GM18519 (cell line): ENCODE results near the gene STRIP1.

Experiments used
- ATAC-seq: cut with Tn5 transposase; IDR thresholded peaks from one replicate; pipeline ENCODE4 v1.9.1; 2021; ENCODE audit warnings: mild to moderate bottlenecking, moderate library complexity; ENCODE audit not compliant: unreplicated experiment, low FRiP score

STRIP1 gene

DNA sequence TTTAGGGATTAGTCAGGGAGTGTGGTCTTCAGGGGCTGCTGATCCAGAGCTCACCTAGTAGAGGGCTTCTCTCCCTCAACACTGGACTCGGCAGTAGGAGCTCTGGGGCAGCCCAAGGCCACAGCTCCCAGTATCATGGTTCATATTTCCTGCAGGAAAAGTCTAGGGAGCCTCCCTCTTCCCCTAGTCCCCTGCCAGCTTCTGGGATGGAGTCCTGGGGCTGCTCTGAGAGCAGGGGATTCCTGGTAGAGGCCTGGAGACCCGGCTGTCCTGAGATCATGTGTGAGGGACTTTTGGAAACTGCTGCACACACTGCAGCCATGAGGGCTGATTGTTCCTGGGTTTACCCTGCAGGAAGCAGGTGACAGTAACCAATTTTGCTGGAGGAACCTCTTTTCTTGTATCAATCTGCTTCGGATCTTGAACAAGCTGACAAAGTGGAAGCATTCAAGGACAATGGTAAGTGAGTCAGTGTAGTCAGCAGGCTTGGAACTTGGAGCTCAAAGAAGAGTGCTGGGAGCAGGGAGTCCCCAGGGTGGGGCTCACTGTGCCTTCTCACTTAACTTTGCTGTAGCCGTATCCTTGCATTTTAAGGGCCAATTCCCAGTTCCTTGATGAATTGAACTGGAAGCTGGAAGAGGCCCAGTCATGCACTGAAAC, 16.3 kb downstream of the STRIP1 start:
- no peak for ATAC-seq

DNA sequence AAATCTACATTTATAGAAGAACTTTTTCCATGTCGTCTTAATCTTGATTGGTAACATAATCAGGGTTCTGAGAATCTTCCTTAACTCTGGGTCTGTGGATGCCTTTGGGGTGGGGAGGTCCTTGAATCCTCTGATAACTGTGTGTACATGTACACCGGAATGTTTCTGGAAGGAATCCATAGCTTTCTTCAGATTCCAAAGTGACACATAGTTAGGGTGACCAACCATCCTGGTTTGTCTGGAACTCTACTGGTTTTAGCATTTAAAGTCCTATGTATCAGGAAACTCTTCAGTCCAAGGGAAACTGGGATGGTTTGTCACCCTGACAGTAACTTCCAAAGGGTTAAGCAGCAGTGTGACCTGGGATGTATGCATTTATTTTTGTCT, 16.8 kb downstream of the STRIP1 start:
- ATAC-seq = no peak

DNA sequence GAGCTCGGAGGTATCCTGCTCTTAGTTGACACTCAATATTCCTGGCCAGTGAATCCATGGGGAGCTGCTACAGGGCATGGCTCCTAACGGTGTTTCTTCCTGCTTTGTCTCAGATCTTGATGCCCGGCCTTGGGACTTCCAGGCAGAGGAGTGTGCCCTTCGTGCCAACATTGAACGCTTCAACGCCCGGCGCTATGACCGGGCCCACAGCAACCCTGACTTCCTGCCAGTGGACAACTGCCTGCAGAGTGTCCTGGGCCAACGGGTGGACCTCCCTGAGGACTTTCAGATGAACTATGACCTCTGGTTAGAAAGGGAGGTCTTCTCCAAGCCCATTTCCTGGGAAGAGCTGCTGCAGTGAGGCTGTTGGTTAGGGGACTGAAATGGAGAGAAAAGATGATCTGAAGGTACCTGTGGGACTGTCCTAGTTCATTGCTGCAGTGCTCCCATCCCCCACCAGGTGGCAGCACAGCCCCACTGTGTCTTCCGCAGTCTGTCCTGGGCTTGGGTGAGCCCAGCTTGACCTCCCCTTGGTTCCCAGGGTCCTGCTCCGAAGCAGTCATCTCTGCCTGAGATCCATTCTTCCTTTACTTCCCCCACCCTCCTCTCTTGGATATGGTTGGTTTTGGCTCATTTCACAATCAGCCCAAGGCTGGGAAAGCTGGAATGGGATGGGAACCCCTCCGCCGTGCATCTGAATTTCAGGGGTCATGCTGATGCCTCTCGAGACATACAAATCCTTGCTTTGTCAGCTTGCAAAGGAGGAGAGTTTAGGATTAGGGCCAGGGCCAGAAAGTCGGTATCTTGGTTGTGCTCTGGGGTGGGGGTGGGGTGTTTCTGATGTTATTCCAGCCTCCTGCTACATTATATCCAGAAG, 19.4 kb downstream of the STRIP1 start:
- ATAC-seq = no peak

DNA sequence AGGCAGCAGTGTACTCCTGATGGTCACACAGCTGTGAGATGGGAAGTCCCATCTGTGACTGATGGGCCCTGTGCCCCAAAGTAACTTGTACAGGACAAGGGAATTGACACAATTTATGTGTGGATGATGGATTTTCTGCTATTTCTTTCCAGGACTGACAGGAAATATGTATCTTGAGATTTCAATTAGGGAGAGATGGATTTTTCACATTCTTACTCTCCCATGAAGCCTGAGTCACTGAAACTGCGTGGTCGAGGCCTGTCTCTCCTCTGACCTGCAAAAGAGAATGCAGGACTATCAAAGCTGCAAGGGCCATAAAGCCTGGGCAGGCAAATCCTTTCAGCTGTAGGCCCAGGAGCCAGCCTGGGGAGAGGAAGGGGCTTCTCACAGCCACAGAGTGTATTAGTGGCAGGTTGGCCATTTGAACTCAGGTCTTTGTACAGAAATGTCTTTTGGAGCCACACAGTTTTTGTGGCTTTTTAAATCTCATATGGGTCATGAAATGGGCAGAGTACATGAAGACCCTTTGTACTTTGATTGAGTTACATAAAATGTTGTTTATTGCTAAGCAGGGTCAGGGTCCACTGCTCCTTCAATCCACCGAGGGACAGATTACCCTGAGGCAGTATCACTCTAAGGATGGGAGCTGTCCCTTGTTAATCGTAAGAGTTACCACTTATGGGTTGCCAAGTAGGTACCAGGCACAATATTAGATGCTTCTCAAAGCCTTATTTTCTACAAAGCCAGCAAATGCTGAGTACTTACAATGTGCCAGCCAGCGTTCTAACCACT, 21.3 kb downstream of the STRIP1 start:
- no peak for ATAC-seq

DNA sequence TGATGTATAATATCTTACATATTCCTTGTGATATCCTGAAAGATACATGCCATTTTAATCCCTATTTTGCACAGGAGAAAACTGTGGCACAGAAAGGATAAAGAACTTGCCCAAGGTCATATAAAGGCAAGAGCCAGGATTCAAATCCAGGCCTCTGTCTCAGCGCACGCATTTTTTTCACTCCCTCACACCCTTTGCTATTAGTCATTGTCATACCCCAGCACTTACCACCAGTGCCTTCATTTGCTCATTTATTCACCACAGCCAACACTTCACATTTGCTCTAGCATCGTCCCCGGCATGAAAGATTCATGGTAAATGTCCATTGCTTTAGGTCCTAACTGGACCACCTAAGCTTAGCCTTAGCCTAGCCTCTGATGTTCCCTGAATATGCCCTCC, 21.9 kb downstream of the STRIP1 start:
- ATAC-seq = no peak

DNA sequence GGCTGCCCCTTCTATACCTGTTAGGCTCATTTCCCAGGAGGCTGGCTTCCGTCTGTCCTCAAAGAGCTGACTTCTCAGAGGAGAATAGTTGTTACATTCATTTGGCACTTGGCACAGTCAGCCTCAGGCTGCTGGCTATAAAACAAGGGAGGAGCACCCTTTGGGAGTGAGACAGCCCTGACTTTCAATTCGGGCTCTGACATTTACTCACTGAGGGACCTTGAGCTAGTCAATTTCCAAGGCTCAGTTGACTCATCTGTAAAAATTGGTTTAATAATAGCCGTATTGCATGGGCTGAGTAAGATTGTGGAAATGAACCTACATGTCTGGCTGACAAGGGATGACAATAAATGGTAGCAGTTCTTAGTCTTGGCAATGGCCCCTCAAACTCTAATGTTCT, 22.4 kb downstream of the STRIP1 start:
- ATAC-seq = no peak

DNA sequence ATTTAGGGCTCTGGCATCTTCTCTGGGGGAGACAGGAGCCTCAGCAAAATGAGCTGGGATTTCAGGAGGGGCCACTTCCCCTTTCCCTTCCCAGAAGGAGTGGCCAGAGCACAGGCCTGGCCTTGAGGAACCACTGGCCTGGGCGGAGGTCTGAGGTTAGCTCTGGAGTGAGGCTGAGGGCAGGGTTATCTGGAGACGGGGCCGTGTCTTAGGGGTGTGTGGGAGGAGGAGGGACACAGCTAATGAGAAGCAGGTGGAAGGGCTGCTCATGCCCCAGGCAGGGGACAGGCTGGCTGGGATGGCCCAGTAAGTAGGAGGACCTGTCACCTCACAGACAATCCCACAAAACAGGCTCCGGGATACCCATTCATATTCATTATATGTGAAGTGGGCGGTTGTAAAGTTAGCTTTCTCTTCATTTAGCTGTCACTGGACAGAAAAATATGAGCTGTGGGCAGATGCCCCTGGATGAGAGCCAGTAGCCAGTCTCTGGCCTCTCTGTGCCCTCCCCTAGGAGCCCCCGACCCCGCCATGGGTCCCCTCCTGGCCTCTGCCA, 23.6 kb downstream of the STRIP1 start:
- no peak for ATAC-seq

DNA sequence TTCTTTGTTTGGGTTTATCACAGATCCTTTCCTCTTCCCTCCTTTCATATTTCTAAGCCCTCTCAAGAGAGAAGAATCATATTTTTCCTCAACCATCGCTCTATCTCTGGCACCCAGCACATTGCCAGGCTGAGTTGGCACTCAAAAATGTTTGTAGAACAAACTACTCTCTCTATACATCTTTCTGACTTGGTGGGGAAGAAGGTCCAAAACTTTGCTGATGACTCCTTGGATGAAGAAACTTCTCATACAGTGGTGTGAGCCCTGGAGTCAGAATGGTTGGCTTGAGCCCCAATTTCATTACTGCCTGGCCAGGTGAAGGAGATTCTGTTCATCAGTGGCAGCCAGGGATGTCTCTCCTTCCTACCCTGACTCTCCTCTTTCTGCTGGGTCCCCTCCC, 24.2 kb downstream of the STRIP1 start:
- ATAC-seq = no peak

DNA sequence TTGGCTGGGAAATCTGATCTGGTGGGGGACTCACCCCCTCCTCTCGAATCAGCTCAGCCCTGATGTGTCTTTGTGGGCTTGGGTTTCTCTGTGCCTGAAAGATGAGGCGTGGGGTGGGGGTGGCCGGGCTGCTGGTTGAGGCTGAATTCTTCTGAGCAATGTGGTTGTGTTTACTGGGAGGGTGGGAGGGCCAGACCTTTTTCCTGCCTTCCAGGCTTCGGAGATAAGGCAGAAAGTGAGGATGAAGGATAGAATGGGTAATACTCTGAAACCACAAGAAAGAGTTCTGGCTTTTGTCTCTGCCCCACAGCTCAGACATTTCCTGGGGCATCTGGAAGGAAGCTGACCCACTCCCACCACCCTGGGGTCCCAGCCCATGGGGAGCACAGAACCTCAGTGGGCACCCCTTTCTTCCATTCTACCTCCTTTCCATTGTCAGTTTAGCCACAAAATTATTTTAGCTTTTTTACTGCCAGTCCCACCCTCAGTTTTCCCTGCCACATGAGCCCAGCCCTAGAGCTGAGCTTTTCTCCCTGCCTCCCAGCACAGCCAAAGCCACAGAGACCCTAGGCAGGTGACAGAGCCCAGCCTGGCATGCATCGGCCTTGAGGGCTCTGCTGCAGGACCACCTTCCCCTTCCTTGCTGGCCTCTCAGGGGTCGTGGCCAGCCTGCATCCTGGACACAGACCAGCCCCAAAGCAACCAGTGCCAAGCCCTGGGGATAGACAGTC, 24.9 kb downstream of the STRIP1 start:
- no peak for ATAC-seq

DNA sequence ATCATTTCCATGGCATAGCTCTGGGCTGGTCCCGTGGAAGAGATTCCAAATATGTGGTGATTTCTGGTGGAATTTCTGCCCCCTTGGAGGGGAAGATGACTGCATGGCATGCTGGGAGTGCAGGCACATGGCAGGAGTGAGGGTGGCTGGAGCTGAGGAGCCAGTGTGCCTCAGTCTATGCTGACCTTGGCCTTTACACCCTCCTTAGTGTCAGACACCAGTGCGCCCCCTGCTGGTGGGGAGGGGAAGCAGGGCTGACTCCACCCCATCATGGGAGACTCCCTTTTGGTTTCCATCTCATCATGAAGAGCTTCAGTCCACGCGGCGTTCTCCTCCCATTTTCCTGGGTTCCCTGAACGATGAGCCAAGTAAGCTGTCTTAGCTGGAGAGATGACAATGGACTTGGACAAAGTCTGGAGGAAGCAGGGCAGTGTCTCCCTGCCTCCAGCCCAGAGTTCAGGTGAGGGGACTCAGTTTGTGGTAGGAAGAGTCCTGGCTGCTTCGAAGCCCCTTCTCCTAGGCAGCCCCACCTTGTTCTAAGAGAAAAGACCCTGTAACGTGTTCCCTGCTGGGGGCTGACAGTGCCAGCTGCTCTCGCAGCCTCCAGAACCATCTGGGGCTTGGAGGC, 25.7 kb downstream of the STRIP1 start:
- no peak for ATAC-seq

DNA sequence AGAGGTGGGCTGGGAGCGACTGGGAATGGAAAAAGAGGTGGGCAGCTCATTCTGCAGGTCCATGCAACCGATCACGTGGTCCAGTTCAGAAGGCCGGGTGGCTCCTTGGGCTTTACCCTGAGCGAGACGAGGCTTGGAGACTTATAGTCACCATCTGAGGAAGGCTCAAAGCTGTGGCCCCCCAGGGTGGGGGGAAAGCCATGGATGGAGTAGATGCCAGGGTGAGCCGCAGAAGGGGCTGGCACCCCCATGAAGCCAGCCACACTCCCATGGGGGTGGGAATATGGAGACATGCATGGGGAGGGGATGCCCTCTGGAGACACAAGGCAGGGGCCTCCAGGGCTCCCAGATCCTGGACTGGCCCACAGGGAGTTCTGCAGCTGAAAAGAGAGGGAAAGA, 26.2 kb downstream of the STRIP1 start:
- ATAC-seq = no peak

DNA sequence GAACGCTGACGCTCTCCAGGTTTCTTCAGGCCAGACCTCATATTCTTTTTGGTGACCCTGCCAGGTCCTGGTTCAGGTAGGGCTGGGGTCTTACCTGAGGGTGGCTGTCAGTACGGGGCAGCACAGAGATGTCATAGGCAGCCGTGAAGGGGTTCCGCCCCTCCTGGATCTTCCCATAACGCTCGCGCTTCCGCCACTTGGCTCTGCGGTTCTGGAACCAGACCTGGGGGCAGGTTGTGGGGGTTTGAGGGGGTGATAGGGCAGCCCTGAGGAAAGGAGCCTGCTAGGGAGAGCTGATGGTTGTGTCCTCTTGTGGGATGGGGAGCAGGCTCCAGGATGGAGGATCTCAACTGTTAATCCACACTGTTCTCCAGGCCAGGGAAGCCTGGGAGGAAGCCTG, 26.9 kb downstream of the STRIP1 start:
- no peak for ATAC-seq

DNA sequence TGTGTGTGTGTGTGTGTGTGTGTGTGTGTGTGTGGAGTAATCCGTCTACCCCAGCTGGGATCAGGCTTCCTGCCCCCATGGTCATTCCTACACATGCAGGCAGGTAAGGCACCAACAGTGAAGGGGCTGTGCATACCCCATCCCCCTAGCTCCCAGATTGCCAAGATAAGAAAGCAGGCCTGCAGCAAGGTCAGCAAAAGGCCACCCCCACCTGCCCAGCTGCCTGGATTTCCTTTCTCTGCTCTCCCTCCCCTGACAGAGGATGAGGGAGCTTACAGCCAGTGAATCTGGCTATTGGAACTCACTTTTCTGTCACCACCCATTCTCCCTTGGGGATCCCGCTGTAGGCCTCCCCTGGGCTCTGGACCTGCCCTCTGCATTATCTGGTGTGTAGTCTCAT, 28.2 kb downstream of the STRIP1 start:
- ATAC-seq = no peak

DNA sequence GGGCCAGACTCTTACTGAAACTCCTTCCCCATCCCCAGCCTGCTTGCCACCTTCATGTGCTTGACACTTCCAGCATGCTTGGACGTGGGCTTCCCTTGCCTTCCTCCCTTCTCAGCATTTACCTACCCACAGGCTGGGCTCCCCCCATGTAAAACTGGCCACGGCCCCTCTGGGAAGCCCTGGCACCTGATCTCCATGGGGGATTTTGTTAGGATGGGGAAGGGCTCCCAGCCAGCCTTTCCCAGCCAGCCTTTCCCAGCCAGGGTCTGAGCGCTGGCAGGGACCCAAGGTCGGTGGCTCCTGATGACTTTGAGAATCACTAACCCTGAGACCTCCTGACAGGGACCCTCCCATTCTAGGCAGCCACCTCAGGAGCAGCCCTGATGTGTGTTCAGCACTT, 29.4 kb downstream of the STRIP1 start:
- no peak for ATAC-seq

DNA sequence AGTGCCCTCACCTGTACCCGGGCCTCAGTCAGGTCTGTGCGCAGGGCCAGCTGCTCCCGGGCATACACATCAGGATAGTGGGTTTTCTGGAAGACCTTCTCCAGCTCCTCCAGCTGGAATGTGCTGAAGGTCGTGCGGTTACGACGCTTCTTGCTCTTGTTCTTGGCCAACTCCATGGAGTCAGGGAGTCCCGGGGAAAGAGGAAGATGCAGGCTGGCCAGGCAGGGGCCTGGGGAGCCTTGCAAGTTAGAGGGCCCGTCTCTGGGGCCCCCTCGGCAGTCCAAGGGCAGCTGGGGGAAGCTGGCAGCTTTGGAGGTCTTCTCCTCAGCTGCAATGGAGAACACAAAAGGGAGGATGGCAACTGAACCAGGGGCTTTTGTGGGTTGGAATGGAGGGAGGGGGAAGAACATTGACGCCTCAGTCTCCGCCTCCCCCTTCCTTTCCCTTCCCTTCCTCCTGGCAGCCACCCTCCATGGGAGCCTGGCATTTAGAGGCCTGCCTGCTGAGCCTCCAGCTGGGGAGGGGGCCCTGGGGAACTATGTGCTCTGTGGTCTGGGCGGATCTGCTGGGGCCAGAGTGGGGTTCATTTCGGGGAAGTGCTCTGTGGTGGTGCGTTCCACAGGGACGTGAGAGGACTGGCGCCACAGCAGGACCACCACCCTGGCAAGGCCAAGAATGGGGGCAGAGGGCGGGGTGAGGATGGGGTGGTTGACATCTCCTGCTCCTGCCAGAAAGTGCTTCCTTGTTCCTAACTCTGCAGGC, 30.3 kb downstream of the STRIP1 start:
- no peak for ATAC-seq

DNA sequence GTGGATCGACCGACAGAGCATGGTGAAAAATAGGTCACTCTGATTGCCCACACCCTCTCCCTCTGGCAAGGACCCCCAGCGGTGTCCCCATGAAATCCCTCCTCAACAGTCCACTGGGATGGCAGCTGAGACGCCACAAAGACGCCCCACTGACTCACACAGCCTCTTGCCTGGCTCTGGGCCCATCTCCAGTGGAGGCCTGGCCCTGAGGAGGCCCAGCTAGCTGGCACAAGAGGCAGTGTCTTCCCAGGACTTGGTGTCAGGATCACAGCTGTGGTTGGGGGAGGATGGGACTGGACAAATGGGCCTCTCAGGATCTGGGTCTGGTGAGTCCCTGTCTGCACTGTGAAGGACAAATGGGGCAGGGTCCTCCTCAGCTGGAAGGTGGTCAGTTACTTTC, 31.4 kb downstream of the STRIP1 start:
- no peak for ATAC-seq

DNA sequence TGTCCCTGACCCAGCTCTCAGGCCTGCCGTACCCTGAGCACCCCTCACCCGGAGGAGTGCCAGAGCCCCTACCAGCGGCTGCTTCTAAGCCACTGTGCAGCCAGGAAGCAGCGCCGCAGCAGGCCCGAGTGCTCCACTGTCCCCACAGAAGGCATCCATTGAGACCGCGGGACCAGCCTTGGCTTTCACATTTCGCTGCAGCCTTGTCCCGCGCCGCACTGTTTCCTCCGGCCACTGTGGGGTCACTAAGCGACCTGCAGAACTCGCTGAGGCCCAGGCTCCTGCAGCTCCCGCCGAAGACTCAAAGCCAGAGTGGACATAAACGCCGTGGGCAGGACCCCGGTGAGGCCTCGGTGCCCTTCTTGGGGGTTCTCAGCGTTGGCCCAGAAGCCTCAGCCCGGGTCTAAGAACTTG, 33.1 kb downstream of the STRIP1 start:
- ATAC-seq = no peak

DNA sequence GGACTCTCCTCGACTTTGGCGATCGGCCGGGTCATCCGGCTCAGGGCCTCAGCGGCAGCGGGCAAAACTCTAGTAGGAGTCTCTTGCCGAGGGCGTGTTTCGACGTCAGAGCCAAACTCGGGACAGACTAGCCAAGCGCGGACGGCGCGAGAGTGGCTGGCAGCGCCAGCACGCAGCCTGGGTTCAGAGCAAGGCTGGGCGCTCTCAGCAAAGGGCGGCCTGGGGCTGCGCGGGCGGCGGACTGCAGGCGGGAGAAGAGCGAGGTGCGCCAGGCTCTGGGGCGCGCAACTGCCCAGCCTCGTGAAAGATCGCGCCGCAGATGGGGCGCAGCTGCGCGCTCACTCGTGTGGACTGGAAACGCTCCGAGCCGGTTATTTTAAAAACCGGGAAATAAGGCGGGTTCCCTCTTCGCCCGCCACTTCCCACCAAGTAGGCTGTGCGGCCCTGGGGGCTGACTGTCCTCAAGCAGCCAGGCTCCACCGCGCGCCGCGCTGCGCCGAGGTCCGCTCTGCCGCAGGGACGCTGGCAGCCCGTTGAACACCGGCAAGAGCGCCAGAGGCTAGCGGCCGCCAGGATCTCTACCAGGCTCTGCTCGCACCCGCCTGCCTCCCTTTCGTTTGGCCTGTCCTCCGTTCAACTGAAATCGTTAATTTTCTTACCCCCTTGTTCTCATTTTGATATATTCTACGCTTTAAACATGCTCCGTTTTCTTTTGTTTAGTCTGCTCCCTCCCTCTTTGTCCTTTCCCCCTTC, 33.6 kb downstream of the STRIP1 start:
- ATAC-seq = no peak
